ENCODE data around the gene SYT12. TPM values are rescaled to one million over a fixed set of nuclear protein-coding genes. Genes with fewer than 3 reads are reported as not detected.

The SYT12 gene
- total RNA-seq, 1 donor from 2014 or later, result 2.2 TPM

DNA sequence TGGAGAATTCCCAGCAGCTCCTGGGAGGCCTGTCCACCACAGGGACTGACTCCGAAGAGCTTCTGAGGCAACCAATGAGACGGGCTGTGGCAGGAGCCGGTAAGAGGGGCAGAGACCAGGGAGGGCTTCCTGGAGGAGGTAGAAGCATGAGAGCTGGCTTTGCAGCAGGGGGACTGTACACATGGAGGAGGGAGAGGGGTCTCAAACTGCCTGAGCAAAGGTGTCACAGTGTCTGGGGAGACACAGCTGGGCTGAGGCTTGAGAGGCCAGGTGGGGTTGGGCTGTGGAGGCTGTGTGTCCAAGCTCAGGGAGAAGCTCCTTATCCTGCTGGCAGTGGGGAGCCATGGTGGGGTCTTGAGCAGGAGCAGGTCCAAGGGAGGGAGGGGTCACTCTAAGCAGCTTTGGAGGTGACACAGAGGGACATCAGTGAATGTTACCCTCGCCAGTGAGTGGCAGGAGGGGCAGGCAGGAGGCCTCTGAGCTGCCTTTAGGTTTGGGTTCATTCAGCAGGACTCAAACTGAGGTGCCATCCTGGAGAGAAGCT is 29.1 kb downstream of the SYT12 start:
- no peak for DNase-seq (ENCODE audit: low spot score)

DNA sequence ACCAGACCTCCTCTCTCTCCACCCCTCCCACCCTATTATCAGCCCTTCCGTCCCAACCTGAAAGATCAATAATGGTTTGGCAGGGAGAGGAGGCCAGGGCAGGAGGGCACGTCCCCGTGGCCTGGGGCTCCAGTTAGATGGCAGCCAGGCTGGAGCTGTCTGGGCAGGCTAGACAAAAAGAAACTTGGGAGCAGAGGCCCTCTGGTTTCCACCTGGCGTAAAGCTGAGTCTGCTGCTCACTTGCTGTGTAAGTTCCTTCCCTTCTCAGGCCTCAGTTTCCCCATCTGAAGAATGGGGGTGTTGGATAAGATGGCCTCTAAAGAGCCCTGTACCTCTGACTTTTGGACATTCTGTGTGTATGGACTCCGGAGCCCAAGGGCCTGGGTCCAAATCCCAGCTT is 30.0 kb downstream of the SYT12 start:
- no peak for DNase-seq (ENCODE audit: low spot score)
- intact Hi-C loops (cut with DNase I), result no loop called here

More for the DNA sequence above, 29.1 kb downstream of the SYT12 start:
- intact Hi-C loops (cut with DNase I), result no loop called here

DNA sequence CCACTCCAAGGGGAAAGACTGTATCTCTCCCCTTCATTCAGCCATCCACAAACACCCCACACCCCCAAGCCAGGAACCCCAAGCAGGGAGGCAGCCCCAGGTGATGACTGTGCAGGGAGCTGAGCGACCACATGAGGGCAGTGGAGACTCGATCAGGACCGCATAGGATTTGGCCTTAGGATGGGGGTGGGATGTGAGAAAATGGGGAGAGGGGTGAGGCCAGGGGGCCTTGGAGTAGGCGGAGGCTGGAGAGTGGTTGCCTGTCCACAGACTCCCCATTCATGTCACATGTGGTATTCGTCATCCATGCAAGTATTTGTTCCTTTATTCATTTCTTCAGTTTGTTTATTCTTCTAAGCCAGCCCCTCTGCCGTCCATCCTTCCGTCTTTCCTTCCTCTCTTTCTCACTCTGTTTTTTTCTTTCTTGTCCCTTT is 31.0 kb downstream of the SYT12 start:
- intact Hi-C loops (cut with DNase I), result no loop called here
- no peak for DNase-seq (ENCODE audit: low spot score)

DNA sequence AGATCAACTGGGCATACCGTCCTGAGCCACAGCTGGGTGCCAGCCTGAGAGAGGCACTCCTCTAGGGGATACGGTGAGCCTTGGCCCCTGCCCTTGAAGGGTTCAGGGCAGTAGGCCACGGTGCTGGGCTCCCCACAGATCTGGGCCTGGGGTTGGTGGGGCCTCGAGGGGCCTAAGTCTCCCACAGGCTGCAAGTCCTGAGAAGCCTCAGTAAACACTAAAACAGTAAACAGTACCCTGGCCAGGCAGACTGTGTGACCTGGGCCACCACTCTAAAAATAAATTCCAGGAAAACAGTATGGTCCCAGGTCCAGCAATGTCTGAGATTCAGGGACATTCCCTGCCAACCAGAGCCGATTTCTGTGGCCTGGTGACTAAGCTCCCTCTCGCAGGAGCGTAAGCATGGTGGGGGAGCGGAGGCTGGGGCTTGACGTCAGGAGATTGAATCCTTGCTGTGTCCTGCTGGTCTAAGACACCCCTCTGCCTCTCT is 31.5 kb downstream of the SYT12 start:
- no peak for DNase-seq (ENCODE audit: low spot score)
- intact Hi-C loops (cut with DNase I), result no loop called here

DNA sequence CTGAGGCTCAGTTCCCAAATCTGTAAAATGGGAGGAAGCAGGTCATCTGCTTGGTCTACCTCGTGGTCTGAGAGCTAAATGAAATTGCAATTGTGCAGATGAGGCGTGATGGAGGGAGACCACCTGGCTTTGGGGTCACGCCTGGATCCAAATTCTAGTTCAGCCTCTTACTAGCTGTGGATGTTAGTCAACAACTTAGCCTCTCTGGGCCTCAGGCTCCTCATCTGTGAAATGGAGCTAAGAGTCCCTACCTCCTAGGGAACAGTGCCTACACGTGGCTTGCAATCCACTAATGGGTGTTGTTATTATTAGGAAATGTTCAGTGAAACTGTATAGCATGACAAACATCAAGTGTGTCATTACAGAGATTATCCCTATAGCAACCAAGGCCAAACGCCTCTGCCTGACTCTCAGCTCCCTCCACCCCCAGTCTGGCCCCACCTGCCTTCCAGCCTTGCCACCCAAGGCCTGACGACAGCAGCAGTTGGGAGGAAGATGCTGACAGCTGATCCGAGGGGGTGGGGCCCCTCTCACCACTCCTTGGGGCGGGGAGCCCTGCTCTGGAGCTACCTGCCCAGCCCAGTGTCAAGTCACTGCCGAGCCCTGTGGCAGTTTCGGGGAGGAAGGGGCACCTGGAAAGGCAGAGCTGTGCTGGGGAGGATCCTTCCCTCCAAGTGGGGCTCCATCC is 32.0 kb downstream of the SYT12 start:
- intact Hi-C loops (cut with DNase I), result no loop called here
- DNase-seq (ENCODE audit: low spot score), result no peak

DNA sequence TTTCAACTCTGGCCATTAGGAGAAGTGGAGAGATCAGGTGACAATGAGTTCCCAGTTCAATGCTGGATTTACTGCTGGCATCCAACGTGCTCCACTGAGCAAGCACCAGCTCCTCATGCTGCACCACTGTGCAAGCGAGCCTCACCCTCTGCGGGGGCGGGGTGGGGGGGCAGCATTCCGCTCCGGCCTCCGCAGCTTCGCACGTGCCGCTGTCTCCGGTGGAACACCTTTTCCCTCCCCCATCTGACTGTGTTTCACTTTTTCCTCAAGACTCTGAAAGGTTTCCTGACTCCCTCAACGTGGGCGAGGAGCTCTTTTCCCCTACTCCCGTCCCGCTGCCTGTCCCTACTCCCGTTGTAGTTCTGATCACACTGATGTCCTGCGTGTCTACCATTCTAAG is 32.9 kb downstream of the SYT12 start:
- intact Hi-C loops (cut with DNase I), result no loop called here
- no peak for DNase-seq (ENCODE audit: low spot score)

DNA sequence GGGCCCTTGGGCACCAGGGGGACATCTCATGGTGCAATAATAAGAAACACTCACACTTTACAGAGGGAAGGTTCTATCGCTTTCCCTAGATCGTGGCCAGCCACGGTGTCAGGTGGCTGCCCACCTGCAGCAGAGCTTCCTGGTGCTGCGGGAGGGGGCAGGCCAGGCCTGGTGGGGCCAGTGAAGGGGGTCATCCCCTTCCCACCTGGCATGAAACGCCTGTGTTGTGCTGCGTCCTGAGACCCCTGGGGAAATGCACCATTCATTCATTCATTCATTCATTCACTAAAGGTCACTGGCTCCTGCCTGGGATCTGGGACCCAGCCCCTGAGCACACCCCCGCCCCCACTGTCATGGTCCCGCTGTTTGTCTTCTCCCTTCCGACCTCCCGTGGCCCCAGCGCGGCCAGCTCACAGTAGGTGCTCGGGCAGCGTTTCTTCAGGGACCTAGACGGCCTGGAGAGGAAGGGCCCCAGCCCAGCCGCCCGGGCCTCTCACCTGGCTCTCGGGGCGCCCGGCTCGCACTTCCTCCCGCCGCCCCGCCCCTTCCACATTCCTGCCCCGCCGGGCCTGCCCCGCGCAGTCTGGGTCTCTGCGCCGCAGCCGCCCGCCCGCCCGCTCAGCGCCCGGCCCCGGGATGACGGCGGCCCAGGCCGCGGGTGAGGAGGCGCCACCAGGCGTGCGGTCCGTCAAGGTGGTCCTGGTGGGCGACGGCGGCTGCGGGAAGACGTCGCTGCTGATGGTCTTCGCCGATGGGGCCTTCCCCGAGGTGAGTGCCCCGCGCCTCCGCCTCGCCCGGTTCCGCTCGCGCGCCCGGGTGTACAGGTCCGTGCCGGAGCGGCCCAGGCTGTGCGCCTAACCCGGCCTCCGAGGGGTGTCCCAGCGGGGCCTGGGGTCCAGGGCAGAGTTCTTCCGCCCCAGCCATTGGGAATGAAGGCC is 33.6 kb downstream of the SYT12 start, which contains the start of gene RHOD:
Gene RHOD, plus strand, starts transcription at position 581 of the 938 bp plus-strand sequence. Its CDS starts 56 bp downstream, at position 637.
- intact Hi-C loops (cut with DNase I), result no loop called here
- DNase-seq (ENCODE audit: low spot score), result no peak

DNA sequence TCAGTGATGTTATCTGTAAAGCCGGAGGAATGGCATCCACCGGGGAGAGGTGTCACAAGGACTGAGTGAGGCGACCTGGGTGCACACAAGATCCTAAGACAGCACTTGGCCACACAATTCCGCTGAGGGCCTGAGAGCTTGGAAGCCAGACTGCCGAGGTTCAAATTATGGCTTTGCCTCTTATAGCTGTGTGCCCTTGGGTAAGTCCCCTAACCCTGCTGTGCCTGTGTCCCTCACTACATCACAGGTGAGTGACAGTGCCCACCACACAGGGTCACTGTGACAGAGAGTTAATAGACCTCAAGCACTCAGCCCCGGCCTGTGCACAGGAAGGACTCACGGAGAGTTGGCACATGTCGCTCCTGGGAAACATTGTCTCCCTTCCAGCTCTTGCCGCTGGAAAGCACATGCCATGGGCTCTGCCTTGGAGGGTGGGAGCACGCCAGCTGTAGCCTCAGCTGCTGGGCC is 34.3 kb downstream of the SYT12 start:
- intact Hi-C loops (cut with DNase I), result no loop called here
- no peak for DNase-seq (ENCODE audit: low spot score)

DNA sequence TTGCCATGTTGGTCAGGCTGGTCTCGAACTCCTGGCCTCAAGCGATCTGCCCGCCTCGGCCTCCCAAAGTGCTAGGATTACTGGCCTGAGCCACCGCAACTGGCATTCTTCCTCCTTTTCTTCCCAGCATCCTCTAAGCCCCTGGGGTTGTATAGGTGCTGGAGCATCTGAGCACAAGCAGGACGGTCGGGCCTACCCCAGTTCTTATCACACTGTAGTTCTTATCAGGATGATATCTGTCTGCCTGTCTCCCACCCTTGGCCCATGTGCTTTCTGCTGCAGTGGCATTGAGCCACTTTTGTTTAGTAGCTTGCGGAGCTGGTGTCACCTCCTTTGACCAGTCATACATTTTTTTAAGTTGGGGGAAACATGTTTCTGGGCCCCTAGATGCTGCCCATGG is 35.6 kb downstream of the SYT12 start:
- intact Hi-C loops (cut with DNase I), result no loop called here
- DNase-seq (ENCODE audit: low spot score), result no peak

DNA sequence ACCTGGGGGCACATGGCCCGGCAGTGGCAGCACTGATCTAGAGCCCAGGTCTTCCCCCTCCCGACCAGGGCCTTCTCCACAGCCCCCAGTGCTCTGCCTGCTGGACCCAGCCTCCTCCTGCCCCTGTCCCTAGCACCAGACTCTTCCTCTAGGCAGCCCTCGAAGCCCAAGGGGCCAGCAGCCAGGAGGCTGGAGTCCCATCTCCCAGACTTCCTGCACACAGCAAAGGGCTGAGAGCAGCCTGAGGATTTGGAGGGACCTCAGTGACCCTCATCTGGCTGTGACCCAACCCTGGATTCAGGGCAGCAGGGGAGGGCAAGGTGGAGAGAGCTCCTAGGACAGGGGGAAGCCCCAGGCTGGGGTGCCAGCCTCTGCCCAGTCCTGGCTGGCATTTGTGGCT is 36.7 kb downstream of the SYT12 start:
- intact Hi-C loops (cut with DNase I), result no loop called here
- DNase-seq (ENCODE audit: low spot score), result no peak

DNA sequence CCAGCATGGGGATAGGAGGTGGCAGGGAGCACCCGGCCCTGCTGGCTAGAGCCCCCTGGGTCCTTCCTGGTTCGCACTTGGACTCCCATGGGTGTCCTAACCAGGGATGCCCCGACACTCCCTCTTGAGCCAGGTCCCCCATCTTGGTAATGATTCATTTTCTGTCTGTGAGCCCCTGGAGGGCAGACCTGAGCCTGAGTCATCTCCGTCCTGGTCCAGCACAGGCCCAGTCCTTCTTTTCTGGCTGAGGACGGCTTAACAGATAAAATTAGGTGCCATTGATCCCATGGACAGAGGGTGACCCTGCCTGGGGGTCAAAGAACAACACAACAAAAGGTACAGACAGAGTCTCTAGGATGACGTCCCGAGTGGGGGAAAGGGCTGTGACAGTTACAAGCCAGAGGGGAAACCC is 37.2 kb downstream of the SYT12 start:
- intact Hi-C loops (cut with DNase I), result no loop called here
- no peak for DNase-seq (ENCODE audit: low spot score)

DNA sequence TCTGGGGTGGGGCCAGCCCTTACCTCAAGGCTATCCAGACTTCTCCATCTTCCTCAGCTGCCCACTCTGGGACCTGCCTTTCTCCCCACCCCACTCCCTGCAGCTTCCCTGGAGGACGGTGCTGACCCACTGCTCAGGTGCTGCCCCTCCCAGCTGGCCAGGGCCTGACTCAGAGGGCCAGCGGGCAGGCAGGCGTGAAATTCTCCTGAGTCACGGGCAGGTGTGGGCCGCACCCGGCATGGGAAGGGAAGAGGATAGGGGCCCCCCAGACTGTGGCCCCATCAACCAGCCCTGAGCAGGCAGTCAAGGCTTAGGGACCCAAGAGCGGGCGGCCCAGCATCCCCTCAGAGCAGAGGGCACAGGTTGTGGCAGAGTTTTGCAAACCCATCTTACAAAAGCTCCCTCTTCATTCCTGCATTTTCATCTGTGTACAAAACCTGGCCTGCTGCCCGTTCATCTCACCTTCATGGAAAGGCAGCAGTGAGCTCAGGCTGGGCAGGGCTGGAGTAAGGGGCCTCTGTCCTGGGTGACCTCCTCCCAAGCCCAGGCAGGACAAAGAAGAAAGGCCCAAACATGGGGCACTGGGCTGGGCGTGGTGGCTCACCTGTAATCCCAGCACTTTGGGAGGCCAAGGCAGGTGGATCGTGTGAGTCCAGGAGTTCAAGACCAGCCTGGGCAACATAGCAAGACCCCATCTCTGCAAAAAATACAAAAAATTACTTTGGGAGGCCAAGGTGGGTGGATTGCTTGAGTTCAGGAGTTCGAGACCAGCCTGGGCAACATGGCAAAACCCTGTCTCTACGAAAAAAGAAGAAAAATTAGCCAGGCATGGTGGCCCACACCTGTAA is 39.8 kb downstream of the SYT12 start:
- intact Hi-C loops (cut with DNase I), result no loop called here
- no peak for DNase-seq (ENCODE audit: low spot score)

DNA sequence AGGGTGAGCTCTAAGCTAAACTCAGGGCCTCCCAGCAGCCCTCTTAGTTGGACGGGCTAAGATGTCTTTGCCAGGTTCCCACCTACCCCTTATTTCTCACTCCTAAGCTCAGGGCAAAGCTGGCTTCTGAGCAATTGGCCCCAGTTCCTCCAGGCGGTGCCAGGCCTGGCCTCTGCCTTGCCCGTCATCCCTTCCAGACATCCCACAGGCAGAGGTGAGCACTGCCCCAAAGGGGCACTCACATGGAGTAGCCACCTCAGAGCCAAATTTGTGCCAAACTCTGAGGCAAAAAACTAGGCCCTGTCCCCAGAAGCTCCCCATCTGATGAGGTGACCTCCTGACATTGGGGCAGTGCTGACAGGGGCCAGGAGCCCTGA is 43.4 kb downstream of the SYT12 start:
- intact Hi-C loops (cut with DNase I), result no loop called here
- no peak for DNase-seq (ENCODE audit: low spot score)

DNA sequence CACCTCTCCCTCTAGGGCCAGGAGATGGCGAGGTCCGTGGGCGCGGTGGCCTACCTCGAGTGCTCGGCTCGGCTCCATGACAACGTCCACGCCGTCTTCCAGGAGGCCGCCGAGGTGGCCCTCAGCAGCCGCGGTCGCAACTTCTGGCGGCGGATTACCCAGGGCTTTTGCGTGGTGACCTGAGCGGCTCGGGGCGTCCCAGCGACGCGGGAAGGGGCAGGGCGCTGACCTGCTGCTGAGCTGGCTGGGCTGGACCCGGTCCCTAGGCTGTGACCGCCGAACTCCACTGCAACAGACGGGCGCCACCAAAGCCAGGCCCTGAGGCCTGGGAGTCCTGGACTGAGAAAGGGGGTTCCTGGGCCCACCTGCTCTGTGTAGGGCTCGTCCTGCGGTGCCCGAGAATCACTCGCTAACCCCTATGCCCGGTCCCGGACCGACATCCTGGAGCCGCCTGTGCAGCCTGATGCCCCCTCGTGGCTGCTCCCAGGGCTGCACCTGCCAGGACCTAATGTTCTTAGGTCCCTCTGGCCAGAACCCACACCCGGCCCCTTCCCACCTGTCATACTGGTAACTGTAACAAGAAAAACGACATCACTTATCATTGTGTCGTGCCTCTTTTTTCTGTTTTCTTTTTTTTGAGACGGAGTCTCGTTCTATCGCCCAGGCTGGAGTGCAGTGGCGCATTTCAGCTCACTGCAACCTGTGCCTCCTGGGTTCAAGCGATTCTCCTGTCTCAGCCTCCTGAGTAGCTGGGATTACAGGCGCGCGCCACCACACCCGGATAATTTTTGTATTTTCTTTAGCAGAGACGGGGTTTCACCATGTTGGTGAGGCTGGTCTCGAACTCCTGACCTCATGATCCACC is 48.7 kb downstream of the SYT12 start:
- DNase-seq (ENCODE audit: low spot score), result peak; percentile 89
- intact Hi-C loops (cut with DNase I), result no loop called here

DNA sequence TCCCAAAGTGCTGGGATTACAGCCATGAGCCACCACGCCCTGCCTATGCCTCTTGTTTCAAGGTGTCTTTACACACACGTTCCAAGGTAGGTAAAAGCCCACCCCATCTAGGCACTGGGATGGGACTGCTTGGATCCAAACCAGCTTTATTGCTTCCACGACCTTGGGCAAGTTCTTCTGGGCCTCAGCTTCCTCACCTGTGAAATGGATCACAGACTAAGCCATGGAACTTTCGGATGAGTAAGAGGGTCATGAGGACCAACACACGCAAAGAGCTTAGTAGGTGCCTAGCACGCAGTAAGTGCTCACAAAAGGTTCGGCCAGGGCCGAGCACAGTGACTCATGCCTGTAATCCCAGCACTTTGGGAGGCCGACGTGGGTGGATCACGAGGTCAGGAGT is 49.4 kb downstream of the SYT12 start:
- intact Hi-C loops (cut with DNase I), result no loop called here
- DNase-seq (ENCODE audit: low spot score), result no peak

DNA sequence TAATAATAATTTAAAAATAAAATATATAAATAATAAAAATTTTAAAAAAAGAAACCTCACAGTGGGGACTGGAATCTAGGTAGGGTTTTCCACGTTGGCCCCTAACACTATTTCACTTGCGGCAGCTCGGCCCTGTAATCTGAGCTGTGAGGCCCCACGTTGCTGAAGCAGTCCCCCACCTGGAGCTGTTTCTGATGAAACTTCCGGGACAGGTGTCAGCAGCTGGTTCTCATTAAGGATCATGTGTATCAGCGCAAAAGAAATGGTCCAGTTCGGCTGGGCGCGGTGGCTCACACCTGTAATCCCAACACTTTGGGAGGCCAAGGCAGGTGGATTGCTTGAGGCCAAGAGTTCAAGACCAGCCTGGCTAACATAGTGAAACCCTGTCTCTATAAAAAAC is 51.0 kb downstream of the SYT12 start:
- intact Hi-C loops (cut with DNase I), result no loop called here
- DNase-seq (ENCODE audit: low spot score), result no peak

DNA sequence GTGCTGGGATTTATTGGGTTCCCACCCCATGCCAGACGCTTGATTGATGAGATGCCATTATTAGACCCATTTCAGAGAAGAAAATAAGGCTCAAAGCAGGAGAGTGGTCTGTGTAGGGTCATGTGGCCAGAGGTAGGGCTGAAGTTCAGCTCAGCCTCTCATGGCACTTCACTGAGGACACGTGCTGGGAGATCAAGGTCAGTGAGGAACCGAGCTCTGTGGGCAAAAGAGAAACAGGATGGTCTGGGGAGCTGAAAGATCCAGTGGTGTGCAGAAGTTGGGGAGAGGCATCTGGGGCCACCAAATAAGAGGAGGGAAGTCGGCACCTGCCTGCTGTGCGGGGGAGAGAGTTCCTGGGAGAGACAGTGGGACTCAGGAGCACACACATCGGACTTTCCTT is 53.3 kb downstream of the SYT12 start:
- intact Hi-C loops (cut with DNase I), result no loop called here

DNA sequence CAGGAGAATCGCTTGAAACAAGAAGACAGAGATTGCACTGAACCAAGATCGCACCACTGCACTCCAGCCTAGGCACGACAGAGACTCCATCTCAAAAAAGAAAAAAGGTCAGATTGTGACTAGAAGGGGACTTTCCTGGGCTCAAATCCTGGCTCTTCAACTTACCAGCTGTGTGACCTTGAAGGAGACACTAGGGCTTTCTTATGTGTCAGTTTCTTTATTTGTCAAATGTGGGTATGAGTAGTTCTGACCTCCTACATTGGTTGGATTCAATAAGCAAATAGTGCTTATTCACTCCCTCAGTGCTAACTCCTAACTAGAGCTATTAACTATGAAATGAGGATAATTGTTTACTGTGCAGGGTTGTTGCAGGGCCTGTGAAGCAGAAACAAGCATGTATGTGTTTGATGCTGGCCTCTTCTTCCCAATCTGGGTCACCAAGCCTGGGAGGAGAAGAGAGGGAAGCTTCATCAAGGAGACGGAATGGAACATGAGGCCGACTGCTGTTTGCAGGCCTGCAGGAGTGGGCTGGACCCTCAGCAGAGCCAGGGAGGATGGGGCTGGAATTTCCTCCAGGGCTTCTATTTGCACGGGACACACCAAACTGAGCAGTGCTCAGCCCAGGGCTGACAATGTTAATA is 56.3 kb downstream of the SYT12 start:
- DNase-seq (ENCODE audit: low spot score), result no peak
- intact Hi-C loops (cut with DNase I), result no loop called here

More for the DNA sequence above, 53.3 kb downstream of the SYT12 start:
- no peak for DNase-seq (ENCODE audit: low spot score)

Data from cardiac septum (tissue), 1 donor.